Caki2 (cell line): ENCODE data around the gene MAST2. TPM values are rescaled to one million over a fixed set of nuclear protein-coding genes. Genes with fewer than 3 reads are reported as not detected.
A peak's percentile ranks its signal among the peaks of the same experiment; 100 is the strongest.
"Not testable (repeated sequence)": the region's sequence is repeated elsewhere in the genome, so short reads cannot be mapped to it uniquely, and the experiment has no call there.

Source experiments
- DNase-seq: peaks from one replicate; pipeline ENCODE4 v3.0.0-alpha.2; 2015; ENCODE audit warnings: low read depth
- in situ Hi-C: cut with HindIII; loops from 2 replicates; pipeline ENCODE4 v1.10.0; 2016; ENCODE audit warnings: low sequenced_read_pairs, low pct_unique_long_range_greater_than_20kb, mixed read lengths
- total RNA-seq: library from RNA; depleted of rRNA; stranded (reverse); fragments of >200 nt; shearing (Covaris generic); gene quantifications from 2 replicates; pipeline ENCODE4 v1.2.3, GENCODE V29; 2014; ENCODE audit warnings: low replicate concordance

The MAST2 gene
- total RNA-seq, 1 experiment from 2014 or later, result 27.5 TPM

GRCh38 chr1:45843474-45843905 is 40.1 kb downstream of the MAST2 start:
- in situ Hi-C loops, result no loop called here
- peak; percentile 32 for DNase-seq

- DNase-seq, result peak; percentile 18
- in situ Hi-C loops, result not testable (repeated sequence)
Observed at GRCh38 chr1:45844000-45844399, 40.6 kb downstream of the MAST2 start.

GRCh38 chr1:45846931-45847330 is 43.5 kb downstream of the MAST2 start:
- in situ Hi-C loops, result no loop called here
- DNase-seq, result no peak

- DNase-seq, result no peak
- in situ Hi-C loops, result no loop called here
Observed at GRCh38 chr1:45848097-45848496, 44.7 kb downstream of the MAST2 start.

GRCh38 chr1:45848714-45849113 is 45.3 kb downstream of the MAST2 start:
- in situ Hi-C loops, result no loop called here
- DNase-seq, result no peak

GRCh38 chr1:45850017-45850416 is 46.6 kb downstream of the MAST2 start:
- DNase-seq, result no peak
- in situ Hi-C loops, result no loop called here

GRCh38 chr1:45854724-45855123 is 51.3 kb downstream of the MAST2 start:
- in situ Hi-C loops, result no loop called here
- no peak for DNase-seq

GRCh38 chr1:45857101-45857700 is 53.8 kb downstream of the MAST2 start:
- in situ Hi-C loops, result no loop called here
- no peak for DNase-seq

GRCh38 chr1:45857755-45858492 is 54.5 kb downstream of the MAST2 start:
- DNase-seq, in situ Hi-C loops: not testable (repeated sequence)

- in situ Hi-C loops, result no loop called here
- DNase-seq, result no peak
Observed at GRCh38 chr1:45859221-45859620, 55.8 kb downstream of the MAST2 start.

GRCh38 chr1:45862008-45862407 is 58.6 kb downstream of the MAST2 start:
- in situ Hi-C loops, result no loop called here
- no peak for DNase-seq

GRCh38 chr1:45863218-45863617 is 59.8 kb downstream of the MAST2 start:
- DNase-seq, result no peak
- in situ Hi-C loops, result no loop called here

GRCh38 chr1:45864167-45865106 is 61.0 kb downstream of the MAST2 start:
- in situ Hi-C loops, result no loop called here
- DNase-seq, result no peak

- DNase-seq, result no peak
- in situ Hi-C loops, result no loop called here
Observed at GRCh38 chr1:45867697-45868348, 64.4 kb downstream of the MAST2 start.

GRCh38 chr1:45868861-45869260 is 65.4 kb downstream of the MAST2 start:
- in situ Hi-C loops, result no loop called here
- DNase-seq, result no peak

GRCh38 chr1:45870500-45870899 is 67.1 kb downstream of the MAST2 start:
- DNase-seq, result no peak
- in situ Hi-C loops, result no loop called here

- in situ Hi-C loops, result not testable (repeated sequence)
Observed at GRCh38 chr1:45872173-45872801, 68.9 kb downstream of the MAST2 start.

GRCh38 chr1:45876000-45876617 is 72.7 kb downstream of the MAST2 start:
- in situ Hi-C loops, result no loop called here
- peak; percentile 44 for DNase-seq

More at GRCh38 chr1:45872173-45872801, 68.9 kb downstream of the MAST2 start:
- peak; percentile 96 for DNase-seq
